Measurements from ENCODE around the gene PDXP.

DNA sequence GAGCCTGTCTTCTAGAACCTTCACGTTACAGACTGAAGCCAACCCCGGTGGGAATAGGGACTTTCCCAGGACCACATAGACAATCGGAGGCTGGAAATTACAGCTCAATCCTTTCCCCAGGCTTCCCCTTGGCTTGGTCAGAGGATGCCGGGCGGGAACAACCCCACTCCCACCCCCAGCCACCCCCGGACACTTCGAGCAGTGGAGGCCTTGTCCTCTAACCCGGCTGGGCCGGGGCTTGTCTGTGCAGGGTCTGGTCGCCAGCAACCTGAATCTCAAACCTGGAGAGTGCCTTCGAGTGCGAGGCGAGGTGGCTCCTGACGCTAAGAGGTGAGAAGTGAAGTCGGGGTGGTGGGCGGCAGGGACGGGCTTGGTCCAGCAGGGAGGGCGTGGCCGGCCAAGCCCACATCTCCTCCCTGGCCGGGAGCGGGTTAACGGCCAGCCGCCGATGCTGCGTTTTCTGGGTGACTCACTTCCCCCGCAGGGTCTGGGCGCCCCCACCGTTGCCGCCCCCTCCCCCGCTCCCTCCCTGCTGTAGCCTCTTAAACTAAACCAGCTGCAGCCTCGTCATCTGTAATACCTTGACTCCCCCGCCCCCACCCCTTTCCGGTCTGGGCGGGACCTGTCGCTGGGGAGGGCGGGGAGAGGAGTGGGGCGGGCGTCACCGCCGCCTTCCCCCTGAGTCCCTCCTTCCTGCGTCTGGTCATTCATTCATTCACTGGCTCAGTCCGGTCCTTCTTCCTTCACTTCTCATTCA lies 18.4 kb downstream of the PDXP start:
- TF ChIP-seq POLR2A (IDR thresholded peaks at IDR 0.05) = peak; percentile 19 to 37
- TF ChIP-seq CTCF (IDR thresholded peaks at IDR 0.05) = no peak

Data from sigmoid colon (tissue), 3 donors.